NCI-H2227 treated with DMSO at 0.1 percent for 48 hours (cell line): ENCODE results near the gene RER1.
"Not testable (repeated sequence)": the region's sequence is repeated elsewhere in the genome, so short reads cannot be mapped to it uniquely, and the experiment has no call there.

ENCODE experiments used
- DNase-seq: peaks from one replicate; lab custom pipeline; 2025; lab: John Stamatoyannopoulos, UW

The RER1 gene

GRCh38 chr1:2429780-2430591 is 38.3 kb downstream of the RER1 start:
- DNase-seq: no peak

DNA sequence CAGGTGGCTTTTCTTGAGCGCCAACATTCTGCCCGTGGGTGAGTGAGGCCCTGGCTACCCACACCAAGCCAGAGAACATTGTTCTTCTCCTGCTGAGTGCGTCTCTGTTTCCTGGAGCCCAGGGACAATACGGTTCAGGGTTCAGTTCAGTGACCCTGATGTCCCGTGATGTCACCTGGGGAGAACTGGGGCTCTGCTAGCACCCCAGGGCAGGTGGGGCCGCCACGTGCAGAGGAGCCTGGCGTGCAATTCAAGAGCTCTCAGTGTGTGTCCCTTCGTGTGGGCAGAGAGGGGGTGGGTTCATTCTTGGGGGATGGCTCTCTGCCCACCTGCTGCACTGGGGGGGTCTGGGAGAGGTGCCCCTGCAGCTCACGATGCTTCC is 38.9 kb downstream of the RER1 start:
- no peak for DNase-seq

GRCh38 chr1:2431103-2431502 is 39.5 kb downstream of the RER1 start:
- DNase-seq: no peak

GRCh38 chr1:2431518-2431917 is 39.9 kb downstream of the RER1 start:
- no peak for DNase-seq

DNA sequence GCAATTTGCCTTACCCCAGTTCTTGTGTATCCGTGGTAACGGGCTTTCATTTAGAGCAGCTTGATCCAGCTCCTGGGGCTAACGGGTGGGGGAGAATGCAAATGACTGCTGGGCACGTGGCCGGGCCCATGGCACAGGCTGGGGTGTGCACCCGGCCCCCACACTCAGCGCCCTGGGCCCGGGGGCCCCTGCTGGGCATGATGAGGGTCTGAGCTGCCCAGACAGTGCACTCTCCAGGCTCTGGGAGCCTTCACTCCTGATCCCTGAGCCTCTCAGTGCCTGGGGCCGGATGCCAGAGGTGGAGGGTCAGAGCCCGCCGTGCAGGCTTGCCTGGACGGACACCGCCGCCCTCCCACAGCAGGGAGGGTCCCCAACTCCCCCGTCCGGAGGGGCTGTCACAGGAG is 40.8 kb downstream of the RER1 start:
- no peak for DNase-seq

- DNase-seq: no peak
Measured at GRCh38 chr1:2433196-2433595, 41.6 kb downstream of the RER1 start.

- DNase-seq: no peak
Measured at GRCh38 chr1:2433936-2434655, 42.5 kb downstream of the RER1 start.

GRCh38 chr1:2435091-2435490 is 43.5 kb downstream of the RER1 start:
- DNase-seq: no peak

DNA sequence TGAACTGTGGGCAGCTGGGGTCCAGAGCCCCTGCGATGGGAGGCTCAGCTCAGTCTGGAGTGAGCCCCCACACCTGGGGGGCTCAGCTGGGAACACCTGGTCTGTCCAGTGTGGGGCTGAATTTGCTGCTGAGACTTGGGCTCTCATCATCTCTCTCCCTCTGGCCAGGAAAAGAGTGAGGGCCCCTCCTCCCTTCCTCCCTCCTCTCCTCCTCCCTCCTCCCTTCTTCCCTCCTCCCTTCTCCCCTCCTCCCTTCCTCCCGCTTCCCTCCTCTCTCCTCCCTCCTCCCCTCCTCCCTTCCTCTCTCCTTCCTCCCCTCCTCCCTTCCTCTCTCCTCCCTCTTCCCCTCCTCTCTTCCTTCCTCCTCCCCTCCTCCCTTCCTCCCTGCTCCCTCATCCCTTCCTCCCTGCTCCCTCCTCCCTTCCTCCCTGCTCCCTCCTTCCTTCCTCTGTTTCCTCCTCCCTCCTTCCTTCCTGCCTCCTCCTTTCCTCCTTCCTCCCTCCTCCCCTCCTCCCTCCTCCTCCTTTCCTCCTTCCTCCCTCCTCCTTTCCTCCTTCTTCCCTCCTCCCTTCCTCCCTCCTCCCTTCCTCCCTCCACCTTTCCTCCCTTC is 44.2 kb downstream of the RER1 start:
- DNase-seq: no peak

DNA sequence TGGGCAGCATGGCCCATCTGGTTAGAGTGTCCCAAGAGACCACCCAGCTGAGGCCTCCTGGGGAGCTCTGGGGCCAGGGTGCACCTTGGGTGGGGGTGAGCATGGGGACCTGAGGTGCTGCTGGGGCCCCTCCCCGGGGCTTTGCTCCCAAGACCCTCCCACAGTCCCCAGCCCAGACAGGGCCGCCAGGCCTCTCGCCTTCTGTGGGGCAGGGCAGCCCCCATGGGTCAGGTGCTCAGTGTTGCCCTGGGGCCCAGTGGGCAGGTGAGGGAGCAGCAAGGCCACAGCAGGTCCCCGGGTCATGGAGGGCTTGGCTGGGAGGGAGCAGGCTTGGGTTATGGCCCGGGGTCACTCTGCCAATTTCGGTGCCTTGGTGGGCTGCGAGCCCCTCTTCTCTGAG is 45.2 kb downstream of the RER1 start:
- no peak for DNase-seq

GRCh38 chr1:2437617-2438016 is 46.0 kb downstream of the RER1 start:
- DNase-seq: no peak

DNA sequence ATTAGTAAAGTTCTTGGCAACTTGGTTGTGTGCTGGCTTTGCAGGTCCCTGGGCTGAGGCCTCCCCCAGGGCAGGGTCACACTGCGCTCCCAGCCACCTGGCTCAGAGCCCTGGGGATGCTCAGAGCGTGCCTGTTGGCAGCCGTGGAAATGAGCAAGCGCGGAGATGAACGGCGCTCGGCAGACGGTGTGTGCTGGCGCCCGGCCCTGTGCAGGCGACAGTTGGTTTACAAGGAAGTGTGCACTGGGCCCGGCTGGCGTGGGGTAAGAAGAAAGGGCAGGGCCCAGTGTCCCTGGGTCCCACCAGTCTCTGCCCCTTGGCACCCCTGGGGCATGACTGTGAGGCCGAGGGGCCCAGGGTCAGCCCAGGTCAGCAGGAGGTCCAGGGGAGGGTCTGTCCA is 46.4 kb downstream of the RER1 start:
- no peak for DNase-seq

- no peak for DNase-seq
Measured at GRCh38 chr1:2438641-2439040, 47.0 kb downstream of the RER1 start.

GRCh38 chr1:2439369-2439768 is 47.7 kb downstream of the RER1 start:
- DNase-seq: no peak

DNA sequence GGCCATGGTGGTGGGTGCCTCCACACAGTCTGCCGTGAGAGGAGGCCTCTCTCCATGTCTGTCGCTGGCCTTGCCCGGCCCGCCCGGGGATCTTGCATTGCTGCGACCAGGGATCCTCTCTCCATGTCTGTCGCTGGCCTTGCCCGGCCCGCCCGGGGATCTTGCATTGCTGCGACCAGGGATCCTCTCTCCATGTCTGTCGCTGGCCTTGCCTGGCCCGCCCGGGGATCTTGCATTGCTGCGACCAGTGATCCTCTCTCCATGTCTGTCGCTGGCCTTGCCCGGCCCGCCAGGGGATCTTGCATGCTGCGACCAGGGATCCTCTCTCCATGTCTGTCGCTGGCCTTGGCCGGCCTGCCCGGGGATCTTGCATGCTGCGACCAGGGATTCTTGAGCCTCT is 48.7 kb downstream of the RER1 start:
- not testable (repeated sequence) for DNase-seq

- DNase-seq: no peak
Measured at GRCh38 chr1:2441746-2442145, 50.1 kb downstream of the RER1 start.

DNA sequence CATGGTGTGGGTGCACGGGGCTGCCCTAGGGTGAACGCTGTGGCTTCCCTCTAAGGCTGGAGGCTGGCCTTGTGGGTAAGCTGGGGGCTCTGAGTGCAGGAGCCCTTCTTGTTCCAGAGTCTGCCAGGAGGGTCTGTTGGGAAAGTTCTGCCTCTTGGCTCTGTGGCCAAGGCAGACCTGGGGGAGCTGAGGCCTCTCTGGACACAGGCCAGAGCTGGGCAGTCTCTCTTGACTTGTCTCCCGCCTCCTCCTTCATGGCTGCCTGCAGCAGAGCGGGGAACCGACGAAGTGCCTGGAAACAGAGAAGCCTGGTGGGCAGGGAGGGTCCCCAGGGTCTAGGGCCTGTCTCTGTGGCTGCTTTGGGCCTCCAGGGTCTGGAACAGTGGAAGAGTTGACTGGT is 51.0 kb downstream of the RER1 start:
- DNase-seq: no peak

DNA sequence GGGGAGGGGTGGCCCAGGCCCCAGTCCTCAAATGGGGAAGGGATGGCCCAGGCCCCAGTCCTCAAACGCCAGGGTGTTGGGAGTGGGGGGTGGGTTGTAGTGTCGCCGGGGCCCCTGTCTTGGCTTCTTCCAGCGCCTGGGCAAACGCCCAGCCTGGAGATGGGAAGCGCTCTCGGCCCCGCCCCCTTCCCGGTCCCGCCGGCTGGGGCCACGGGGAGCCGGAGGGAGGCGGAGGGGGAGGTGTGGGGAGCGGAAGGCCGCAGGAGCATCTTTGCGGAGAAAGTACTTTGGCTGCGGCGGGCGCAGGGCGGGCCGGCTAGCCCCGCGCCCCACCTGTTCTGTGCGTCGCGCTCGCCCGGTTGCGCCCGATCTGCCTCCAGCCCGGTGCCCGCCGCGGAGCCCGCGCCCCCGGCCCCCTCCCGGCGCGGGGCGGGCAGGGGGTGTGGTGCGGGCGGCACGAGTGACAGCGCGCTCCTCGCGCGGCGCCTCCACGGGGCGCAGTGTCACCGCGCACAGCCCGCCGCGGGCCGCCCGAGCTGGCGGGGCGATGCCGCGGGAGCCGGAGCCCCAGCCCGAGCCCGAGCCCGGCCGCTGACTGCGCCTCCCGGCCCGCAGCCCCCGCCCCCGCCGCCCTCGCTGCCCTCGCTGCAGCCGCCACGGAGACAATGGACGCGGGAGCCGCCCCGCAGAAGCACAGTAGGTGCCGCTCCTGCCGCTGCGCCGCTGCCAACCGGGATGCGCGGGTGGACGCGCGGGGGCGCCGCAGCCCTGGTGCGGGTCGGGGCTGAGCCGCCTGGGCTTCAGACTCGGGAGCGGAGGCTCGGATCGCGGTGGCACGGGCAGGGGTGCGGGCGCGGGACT is 51.9 kb downstream of the RER1 start:
- no peak for DNase-seq

GRCh38 chr1:2444138-2444591 is 52.5 kb downstream of the RER1 start:
- no peak for DNase-seq

DNA sequence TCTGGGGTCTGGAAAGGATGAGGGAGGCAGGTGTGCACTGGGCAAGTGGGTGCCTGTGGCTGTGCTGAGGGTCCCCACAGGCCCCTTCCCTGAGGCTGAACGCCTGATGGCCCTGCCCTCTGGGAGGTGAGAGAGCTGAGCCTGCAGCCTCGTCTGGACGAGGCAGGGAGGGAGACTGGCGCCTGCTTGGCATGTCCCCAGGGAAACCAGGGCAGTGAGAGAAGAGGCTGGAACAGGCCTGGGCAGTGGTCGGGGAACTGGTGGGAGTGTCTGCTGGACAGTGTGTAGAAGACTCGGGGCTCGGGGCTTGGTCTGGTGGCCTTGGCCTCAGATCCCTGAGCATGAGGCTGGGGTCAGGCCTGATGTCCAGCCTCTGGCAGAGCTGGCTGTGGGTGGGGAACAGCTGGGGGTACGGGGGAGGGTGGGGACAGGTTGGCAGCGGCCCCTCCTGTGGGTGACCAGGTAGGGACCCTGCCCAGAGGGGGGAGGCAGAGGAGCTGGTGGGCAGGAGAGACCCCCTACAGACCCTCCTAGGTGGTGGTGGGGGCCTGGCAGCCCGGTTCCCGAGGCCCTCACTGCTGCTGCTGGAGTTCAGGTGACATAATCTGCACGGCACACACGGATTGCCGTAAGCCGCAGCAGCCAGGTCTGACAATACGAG is 53.7 kb downstream of the RER1 start:
- DNase-seq: no peak

- DNase-seq: no peak
Measured at GRCh38 chr1:2445823-2446215, 54.2 kb downstream of the RER1 start.

GRCh38 chr1:2446394-2446793 is 54.8 kb downstream of the RER1 start:
- no peak for DNase-seq
